GM04503 (cell line): Measurements from ENCODE around the gene UGT1A4.
"Not testable (repeated sequence)": the region's sequence is repeated elsewhere in the genome, so short reads cannot be mapped to it uniquely, and the experiment has no call there.

Experiments
- DNase-seq: peaks from one replicate; pipeline ENCODE4 v3.0.0-alpha.2; 2012; ENCODE audit warnings: low read depth

Gene UGT1A4

GRCh38 chr2:233700028-233700635 lies 18.4 kb upstream of the UGT1A4 start:
- no peak for DNase-seq

GRCh38 chr2:233700842-233701241 lies 17.7 kb upstream of the UGT1A4 start:
- DNase-seq, result not testable (repeated sequence)

- DNase-seq, result no peak
Measured at GRCh38 chr2:233702238-233702637, 16.3 kb upstream of the UGT1A4 start.

GRCh38 chr2:233705911-233706506 lies 12.5 kb upstream of the UGT1A4 start:
- DNase-seq, result peak; percentile 21

GRCh38 chr2:233706720-233707119 lies 11.8 kb upstream of the UGT1A4 start:
- peak; percentile 20 for DNase-seq

GRCh38 chr2:233707940-233708644 lies 10.4 kb upstream of the UGT1A4 start:
- DNase-seq, result no peak

- DNase-seq, result no peak
Measured at GRCh38 chr2:233708942-233709341, 9.6 kb upstream of the UGT1A4 start.

- no peak for DNase-seq
Measured at GRCh38 chr2:233711312-233712008, 7.1 kb upstream of the UGT1A4 start.

GRCh38 chr2:233712611-233713261 lies 5.8 kb upstream of the UGT1A4 start, which contains the start of gene UGT1A5:
TSS of gene UGT1A5 (plus strand) at chr2:233712907. CDS start at chr2:233712992, 85 bp downstream.
- no peak for DNase-seq

- DNase-seq, result no peak
Measured at GRCh38 chr2:233713262-233713615, 5.3 kb upstream of the UGT1A4 start.

- DNase-seq, result no peak
Measured at GRCh38 chr2:233714121-233714520, 4.4 kb upstream of the UGT1A4 start.

- no peak for DNase-seq
Measured at GRCh38 chr2:233728723-233729301, 10.3 kb downstream of the UGT1A4 start, which contains the start of gene UGT1A3. TSS of gene UGT1A3 (plus strand) at chr2:233729042. CDS start at chr2:233729127, 85 bp downstream.

GRCh38 chr2:233736868-233737653 lies 18.5 kb downstream of the UGT1A4 start:
- DNase-seq, result not testable (repeated sequence)

- DNase-seq, result no peak
Measured at GRCh38 chr2:233740870-233741269, 22.3 kb downstream of the UGT1A4 start.

GRCh38 chr2:233743464-233744259 lies 25.1 kb downstream of the UGT1A4 start:
- no peak for DNase-seq

GRCh38 chr2:233745073-233745755 lies 26.7 kb downstream of the UGT1A4 start:
- DNase-seq, result no peak

- DNase-seq, result not testable (repeated sequence)
Measured at GRCh38 chr2:233745838-233746237, 27.3 kb downstream of the UGT1A4 start.

- no peak for DNase-seq
Measured at GRCh38 chr2:233746475-233747282, 28.1 kb downstream of the UGT1A4 start.

GRCh38 chr2:233747283-233747544 lies 28.7 kb downstream of the UGT1A4 start:
- no peak for DNase-seq
